Stimulated activated CD4-positive, alpha-beta T cell treated with anti-CD3 and anti-CD28 coated beads, Interleukin-1b, Interleukin-23, amount 100 ng/mL, for 48 hours (primary cell): ENCODE measurements around the gene PIAS2.
A peak's percentile ranks its signal among the peaks of the same experiment; 100 is the strongest.
"Not testable (repeated sequence)": the region's sequence is repeated elsewhere in the genome, so short reads cannot be mapped to it uniquely, and the experiment has no call there.

Experiments used
- DNase-seq: peaks from one replicate; pipeline ENCODE4 v3.0.0-alpha.2; 2020

Gene PIAS2

GRCh38 chr18:46903406-46903805, 13.9 kb downstream of the PIAS2 start:
- no peak for DNase-seq

GRCh38 chr18:46899274-46899948, 17.9 kb downstream of the PIAS2 start:
- DNase-seq: no peak

- no peak for DNase-seq
Measured at GRCh38 chr18:46894124-46894523, 23.2 kb downstream of the PIAS2 start.

- DNase-seq: no peak
Measured at GRCh38 chr18:46893360-46893759, 23.9 kb downstream of the PIAS2 start.

- no peak for DNase-seq
Measured at GRCh38 chr18:46892842-46893241, 24.5 kb downstream of the PIAS2 start.

- peak; percentile 5 for DNase-seq
Measured at GRCh38 chr18:46891742-46892214, 25.5 kb downstream of the PIAS2 start.

- DNase-seq: no peak
Measured at GRCh38 chr18:46888965-46889364, 28.3 kb downstream of the PIAS2 start.

- no peak for DNase-seq
Measured at GRCh38 chr18:46886893-46887292, 30.4 kb downstream of the PIAS2 start.

- no peak for DNase-seq
Measured at GRCh38 chr18:46883180-46883579, 34.1 kb downstream of the PIAS2 start.

GRCh38 chr18:46877329-46877987, 39.8 kb downstream of the PIAS2 start:
- no peak for DNase-seq

- DNase-seq: no peak
Measured at GRCh38 chr18:46868169-46868921, 49.0 kb downstream of the PIAS2 start.

GRCh38 chr18:46867367-46868143, 49.8 kb downstream of the PIAS2 start:
- no peak for DNase-seq

GRCh38 chr18:46866523-46866922, 50.8 kb downstream of the PIAS2 start:
- no peak for DNase-seq

GRCh38 chr18:46865245-46865644, 52.1 kb downstream of the PIAS2 start:
- not testable (repeated sequence) for DNase-seq

- DNase-seq: no peak
Measured at GRCh38 chr18:46859855-46860254, 57.5 kb downstream of the PIAS2 start.

- no peak for DNase-seq
Measured at GRCh38 chr18:46858290-46858689, 59.0 kb downstream of the PIAS2 start.

GRCh38 chr18:46856973-46857372, 60.3 kb downstream of the PIAS2 start:
- no peak for DNase-seq

GRCh38 chr18:46849007-46849406, 68.3 kb downstream of the PIAS2 start:
- DNase-seq: no peak

GRCh38 chr18:46843372-46843771, 73.9 kb downstream of the PIAS2 start:
- no peak for DNase-seq

GRCh38 chr18:46842583-46842982, 74.7 kb downstream of the PIAS2 start:
- no peak for DNase-seq

- DNase-seq: no peak
Measured at GRCh38 chr18:46833899-46834298, 83.4 kb downstream of the PIAS2 start.

- no peak for DNase-seq
Measured at GRCh38 chr18:46832849-46833248, 84.5 kb downstream of the PIAS2 start.

- DNase-seq: not testable (repeated sequence)
Measured at GRCh38 chr18:46832422-46832821, 84.9 kb downstream of the PIAS2 start.
